ENCODE measurements around the gene ARHGEF40. TPM values are rescaled to one million over a fixed set of nuclear protein-coding genes. Genes with fewer than 3 reads are reported as not detected.
A peak's percentile ranks its signal among the peaks of the same experiment; 100 is the strongest.

ARHGEF40 gene
- total RNA-seq, 2 experiments from 2014 or later: 1.2 to 1.3 TPM

GRCh38 chr14:21086908-21087293 lies 16.8 kb downstream of the ARHGEF40 start:
- Histone ChIP-seq H3K27me3 (ENCODE audit: control insufficient read depth in 1 of 2, insufficient read depth in 2 of 2, low read length in 2 of 2) (no peaks in the 10 kb centered on the region), H3K36me3 (ENCODE audit: insufficient read depth, low read length) (no peaks in the 10 kb centered on the region), H3K4me3 (ENCODE audit: low read length) (no peak overlapping the region), H3K9me3 (ENCODE audit: control insufficient read depth in 1 of 2, insufficient read depth in 1 of 2, low read length in 2 of 2) (no peaks in the 10 kb centered on the region), H3K27ac (ENCODE audit: low read depth in 1 of 2, low read length in 2 of 2) (peak overlapping the region; percentile 65 to 97), H3K4me1 (ENCODE audit: insufficient read depth, low read length) (peaks cover 24% of the 10 kb centered on the region)
- intact Hi-C loops (cut with DNase I, micrococcal nuclease): loop anchor here in 1 of 2 experiments (1.0 to 10.0 kb wide), 3 partner anchors 17 to 622 kb away; partner anchors contain the start of genes PIP4P1 and PNP
- TF ChIP-seq, protein P1, sequence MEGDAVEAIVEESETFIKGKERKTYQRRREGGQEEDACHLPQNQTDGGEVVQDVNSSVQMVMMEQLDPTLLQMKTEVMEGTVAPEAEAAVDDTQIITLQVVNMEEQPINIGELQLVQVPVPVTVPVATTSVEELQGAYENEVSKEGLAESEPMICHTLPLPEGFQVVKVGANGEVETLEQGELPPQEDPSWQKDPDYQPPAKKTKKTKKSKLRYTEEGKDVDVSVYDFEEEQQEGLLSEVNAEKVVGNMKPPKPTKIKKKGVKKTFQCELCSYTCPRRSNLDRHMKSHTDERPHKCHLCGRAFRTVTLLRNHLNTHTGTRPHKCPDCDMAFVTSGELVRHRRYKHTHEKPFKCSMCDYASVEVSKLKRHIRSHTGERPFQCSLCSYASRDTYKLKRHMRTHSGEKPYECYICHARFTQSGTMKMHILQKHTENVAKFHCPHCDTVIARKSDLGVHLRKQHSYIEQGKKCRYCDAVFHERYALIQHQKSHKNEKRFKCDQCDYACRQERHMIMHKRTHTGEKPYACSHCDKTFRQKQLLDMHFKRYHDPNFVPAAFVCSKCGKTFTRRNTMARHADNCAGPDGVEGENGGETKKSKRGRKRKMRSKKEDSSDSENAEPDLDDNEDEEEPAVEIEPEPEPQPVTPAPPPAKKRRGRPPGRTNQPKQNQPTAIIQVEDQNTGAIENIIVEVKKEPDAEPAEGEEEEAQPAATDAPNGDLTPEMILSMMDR (IDR thresholded peaks at IDR 0.05): no peak
- ChIA-PET POLR2A (interaction anchor here (0.8 to 2.1 kb wide), 7 partner anchors 10 to 625 kb away, joined by 3 to 21 read pairs (median 8); partner anchors contain the start of genes ARHGEF40, PIP4P1 and ZNF219), CTCF (interaction anchor here (1.1 to 4.8 kb wide), 4 partner anchors 9 to 72 kb away, joined by 6 to 51 read pairs (median 36); no protein-coding TSS in a partner anchor)
- peak overlapping the region; percentile 90 for H3K27ac Mint-ChIP-seq
- no peak overlapping the region for H3K4me3 Mint-ChIP-seq
- H3K9me3 Mint-ChIP-seq: no peaks in the 10 kb centered on the region
- no peak for DNase-seq
- H3K36me3 Mint-ChIP-seq (ENCODE audit: low read depth): peaks cover 6% of the 10 kb centered on the region
- H3K27me3 Mint-ChIP-seq: no peaks in the 10 kb centered on the region
- H3K4me1 Mint-ChIP-seq (ENCODE audit: low read depth): peaks cover 33% of the 10 kb centered on the region
- no peak for ATAC-seq (ENCODE audit: poor library complexity)

- Mint-ChIP-seq H3K36me3 (ENCODE audit: low read depth) (peaks cover 8% of the 10 kb centered on the region), H3K4me3 (peak overlapping the region; percentile 50), H3K27ac (peak overlapping the region; percentile 90), H3K9me3 (no peaks in the 10 kb centered on the region), H3K27me3 (no peaks in the 10 kb centered on the region), H3K4me1 (ENCODE audit: low read depth) (peaks cover 35% of the 10 kb centered on the region)
- TF ChIP-seq, protein P1 (IDR thresholded peaks at IDR 0.05): no peak
- Histone ChIP-seq H3K9me3 (ENCODE audit: control insufficient read depth in 1 of 2, insufficient read depth in 1 of 2, low read length in 2 of 2) (no peaks in the 10 kb centered on the region), H3K27ac (ENCODE audit: low read depth in 1 of 2, low read length in 2 of 2) (peak overlapping the region; percentile 74 to 97), H3K4me3 (ENCODE audit: low read length) (no peak overlapping the region), H3K4me1 (ENCODE audit: insufficient read depth, low read length) (peaks cover 28% of the 10 kb centered on the region), H3K27me3 (ENCODE audit: control insufficient read depth in 1 of 2, insufficient read depth in 2 of 2, low read length in 2 of 2) (no peaks in the 10 kb centered on the region), H3K36me3 (ENCODE audit: insufficient read depth, low read length) (no peaks in the 10 kb centered on the region)
- ATAC-seq (ENCODE audit: poor library complexity): peak; percentile 84
- peak in 12 of 14 experiments; percentile 25 to 98 (median 64) for DNase-seq
- POLR2A ChIA-PET: interaction anchor here (0.8 to 2.1 kb wide), 8 partner anchors 10 to 626 kb away, joined by 3 to 21 read pairs (median 7); partner anchors contain the start of genes ARHGEF40, PIP4P1 and ZNF219
- intact Hi-C loops (cut with DNase I, micrococcal nuclease): loop anchor here in 1 of 2 experiments (1.0 to 10.0 kb wide), 3 partner anchors 17 to 623 kb away; partner anchors contain the start of genes PIP4P1 and PNP
- CTCF ChIA-PET: interaction anchor here (1.1 to 4.8 kb wide), 5 partner anchors 8 to 73 kb away, joined by 6 to 51 read pairs (median 24); no protein-coding TSS in a partner anchor
Observed at GRCh38 chr14:21087294-21088091, 17.4 kb downstream of the ARHGEF40 start.

GRCh38 chr14:21088687-21089086 lies 18.6 kb downstream of the ARHGEF40 start:
- TF ChIP-seq, protein P1 (IDR thresholded peaks at IDR 0.05): no peak
- ATAC-seq (ENCODE audit: poor library complexity): no peak
- no peaks in the 10 kb centered on the region for H3K9me3 ChIP-seq (ENCODE audit: control insufficient read depth in 1 of 2, insufficient read depth in 1 of 2, low read length in 2 of 2)
- POLR2A ChIA-PET: interaction anchor here (2.1 kb wide), 2 partner anchors 15 to 18 kb away, joined by 11 to 21 read pairs; partner anchors contain the start of gene ARHGEF40
- H3K4me3 ChIP-seq (ENCODE audit: low read length): no peak overlapping the region
- intact Hi-C loops (cut with DNase I, micrococcal nuclease): loop anchor here in 1 of 2 experiments (10.0 kb wide), 1 partner anchor 624 kb away; the partner anchor contains the start of genes PIP4P1 and PNP
- no peaks in the 10 kb centered on the region for H3K36me3 ChIP-seq (ENCODE audit: insufficient read depth, low read length)
- H3K27me3 ChIP-seq (ENCODE audit: control insufficient read depth in 1 of 2, insufficient read depth in 2 of 2, low read length in 2 of 2): no peaks in the 10 kb centered on the region
- peak overlapping the region in 1 of 2 donors; percentile 97 for H3K27ac ChIP-seq (ENCODE audit: low read depth in 1 of 2, low read length in 2 of 2)
- CTCF ChIA-PET: interaction anchor here (1.7 to 4.8 kb wide), 5 partner anchors 15 to 74 kb away, joined by 5 to 51 read pairs (median 24); no protein-coding TSS in a partner anchor
- peak in 1 of 14 experiments; percentile 24 for DNase-seq
- Mint-ChIP-seq H3K27me3 (no peaks in the 10 kb centered on the region), H3K9me3 (no peaks in the 10 kb centered on the region), H3K27ac (peak overlapping the region; percentile 90), H3K4me1 (ENCODE audit: low read depth) (peaks cover 39% of the 10 kb centered on the region), H3K36me3 (ENCODE audit: low read depth) (peaks cover 12% of the 10 kb centered on the region), H3K4me3 (no peak overlapping the region)
- H3K4me1 ChIP-seq (ENCODE audit: insufficient read depth, low read length): peaks cover 34% of the 10 kb centered on the region
